ENCODE results near the gene GPR84. TPM values are rescaled to one million over a fixed set of nuclear protein-coding genes. Genes with fewer than 3 reads are reported as not detected.

The GPR84 gene
- total and polyA plus RNA-seq, 2 of the 13 experiments (the other 11 are each of a cell fraction or from before 2014, with no cell fraction given): not detected

GRCh38 chr12:54328595-54329337 lies 35.5 kb downstream of the GPR84 start (continued):
- TF ChIP-seq ARID4A (CRISPR knock-in tag; IDR thresholded peaks at IDR 0.05; ENCODE audit: borderline replicate concordance) (no peak), BRD4 (CRISPR knock-in tag; IDR thresholded peaks at IDR 0.05) (no peak), TBX2 (CRISPR knock-in tag; IDR thresholded peaks at IDR 0.05; ENCODE audit: borderline replicate concordance) (no peak), NFIC (IDR thresholded peaks at IDR 0.05; ENCODE audit: low read length) (0 out of 2 replicates have a peak, but pooled peaks have one; percentile 33), ZSCAN31 (CRISPR knock-in tag; IDR thresholded peaks at IDR 0.05; ENCODE audit: low read depth) (no peak), ZNF337 (CRISPR knock-in tag; IDR thresholded peaks at IDR 0.05; ENCODE audit: borderline replicate concordance, low read depth) (no peak), NKX3-1 (CRISPR knock-in tag; IDR thresholded peaks at IDR 0.05) (no peak), NFYB (CRISPR knock-in tag; IDR thresholded peaks at IDR 0.05) (no peak), NCOR1 (IDR thresholded peaks at IDR 0.05; ENCODE audit: borderline replicate concordance, low read length) (peak; percentile 68; the same call in 1 of the 2 replicates), CBX5 (CRISPR knock-in tag; IDR thresholded peaks at IDR 0.05; ENCODE audit: borderline replicate concordance) (no peak), ZNF446 (CRISPR knock-in tag; IDR thresholded peaks at IDR 0.05) (no peak), FOXJ3 (CRISPR knock-in tag; IDR thresholded peaks at IDR 0.05; ENCODE audit: borderline replicate concordance) (0 out of 2 replicates have a peak, but pooled peaks have one; percentile 33), CHD2 (IDR thresholded peaks at IDR 0.05; ENCODE audit: low read depth, low read length) (no peak), ZNF597 (CRISPR knock-in tag; IDR thresholded peaks at IDR 0.05) (no peak), ZNF615 (CRISPR knock-in tag; IDR thresholded peaks at IDR 0.05; ENCODE audit: borderline replicate concordance) (no peak), ONECUT2 (CRISPR knock-in tag; IDR thresholded peaks at IDR 0.05) (no peak), RFX1 (IDR thresholded peaks at IDR 0.05) (no peak)
- TF ChIP-seq, protein P1, sequence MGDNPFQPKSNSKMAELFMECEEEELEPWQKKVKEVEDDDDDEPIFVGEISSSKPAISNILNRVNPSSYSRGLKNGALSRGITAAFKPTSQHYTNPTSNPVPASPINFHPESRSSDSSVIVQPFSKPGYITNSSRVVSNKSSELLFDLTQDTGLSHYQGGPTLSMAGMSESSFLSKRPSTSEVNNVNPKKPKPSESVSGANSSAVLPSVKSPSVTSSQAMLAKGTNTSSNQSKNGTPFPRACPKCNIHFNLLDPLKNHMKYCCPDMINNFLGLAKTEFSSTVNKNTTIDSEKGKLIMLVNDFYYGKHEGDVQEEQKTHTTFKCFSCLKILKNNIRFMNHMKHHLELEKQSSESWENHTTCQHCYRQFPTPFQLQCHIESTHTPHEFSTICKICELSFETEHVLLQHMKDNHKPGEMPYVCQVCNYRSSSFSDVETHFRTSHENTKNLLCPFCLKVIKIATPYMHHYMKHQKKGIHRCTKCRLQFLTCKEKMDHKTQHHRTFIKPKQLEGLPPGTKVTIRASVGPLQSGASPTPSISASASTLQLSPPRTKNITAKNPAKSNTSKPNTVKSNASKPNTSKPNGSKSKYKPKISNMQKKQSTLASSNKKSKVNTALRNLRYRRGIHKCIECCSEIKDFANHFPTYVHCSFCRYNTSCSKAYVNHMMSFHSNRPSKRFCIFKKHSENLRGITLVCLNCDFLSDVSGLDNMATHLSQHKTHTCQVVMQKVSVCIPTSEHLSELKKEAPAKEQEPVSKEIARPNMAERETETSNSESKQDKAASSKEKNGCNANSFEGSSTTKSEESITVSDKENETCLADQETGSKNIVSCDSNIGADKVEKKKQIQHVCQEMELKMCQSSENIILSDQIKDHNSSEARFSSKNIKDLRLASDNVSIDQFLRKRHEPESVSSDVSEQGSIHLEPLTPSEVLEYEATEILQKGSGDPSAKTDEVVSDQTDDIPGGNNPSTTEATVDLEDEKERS (CRISPR knock-in tag; IDR thresholded peaks at IDR 0.05): no peak
- TF ChIP-seq, protein P2, sequence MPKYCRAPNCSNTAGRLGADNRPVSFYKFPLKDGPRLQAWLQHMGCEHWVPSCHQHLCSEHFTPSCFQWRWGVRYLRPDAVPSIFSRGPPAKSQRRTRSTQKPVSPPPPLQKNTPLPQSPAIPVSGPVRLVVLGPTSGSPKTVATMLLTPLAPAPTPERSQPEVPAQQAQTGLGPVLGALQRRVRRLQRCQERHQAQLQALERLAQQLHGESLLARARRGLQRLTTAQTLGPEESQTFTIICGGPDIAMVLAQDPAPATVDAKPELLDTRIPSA (CRISPR knock-in tag; IDR thresholded peaks at IDR 0.05; ENCODE audit: borderline replicate concordance): no peak
